Activated CD4-positive, alpha-beta T cell treated with anti-CD3 and anti-CD28 coated beads, Interleukin-2, Interleukin-4, amounts not matched to agents 100 ng/mL and 50 ng/mL, durations not matched to agents 16 hours and 8 hours (primary cell): ENCODE measurements around the gene DIAPH3.

Experiments used
- DNase-seq: peaks from one replicate; pipeline ENCODE4 v3.0.0-alpha.2; 2020; ENCODE audit warnings: low spot score

Gene DIAPH3

GRCh38 chr13:59861676-59862075, 302.1 kb downstream of the DIAPH3 start:
- no peak for DNase-seq

GRCh38 chr13:59856281-59856810, 307.4 kb downstream of the DIAPH3 start:
- DNase-seq = no peak

DNA sequence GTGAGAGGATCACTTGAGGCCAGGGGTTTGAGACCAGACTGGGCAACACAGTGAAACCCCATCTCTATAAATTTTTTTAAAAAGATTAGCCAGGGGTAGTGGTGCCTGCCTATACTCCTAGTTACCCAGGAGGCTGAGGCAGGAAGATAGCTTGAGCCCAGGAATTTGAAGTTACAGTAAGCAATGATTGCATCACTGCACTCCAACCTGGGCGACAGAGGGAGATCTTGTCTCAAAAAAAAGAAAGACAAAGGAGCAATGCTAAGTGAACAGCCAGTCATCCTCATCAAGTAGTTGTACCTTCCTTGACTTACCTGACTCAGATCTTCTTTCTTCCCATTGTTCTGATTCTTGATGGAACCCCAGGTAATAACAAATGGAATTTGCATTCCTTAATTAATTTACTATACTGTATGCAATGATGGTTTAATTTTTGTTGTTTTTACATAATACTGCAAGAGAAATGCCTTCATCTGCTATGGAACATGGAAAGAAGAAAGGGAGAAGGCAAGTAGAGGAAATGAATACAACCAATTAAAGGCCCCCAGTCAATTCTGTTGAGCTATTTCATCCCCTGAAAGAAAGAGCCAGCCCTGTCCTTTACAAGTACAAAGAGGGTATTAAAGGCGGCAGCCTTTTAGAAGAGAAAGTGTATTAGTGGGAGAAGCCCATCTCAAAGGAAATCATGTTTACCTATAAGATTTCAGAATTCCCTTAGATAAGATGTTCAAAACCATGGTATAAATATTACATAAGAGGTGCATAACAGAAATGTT, 316.7 kb downstream of the DIAPH3 start:
- no peak for DNase-seq

- DNase-seq = no peak
These were observed 320.7 kb downstream of the DIAPH3 start for GRCh38 chr13:59843040-59843439.

DNA sequence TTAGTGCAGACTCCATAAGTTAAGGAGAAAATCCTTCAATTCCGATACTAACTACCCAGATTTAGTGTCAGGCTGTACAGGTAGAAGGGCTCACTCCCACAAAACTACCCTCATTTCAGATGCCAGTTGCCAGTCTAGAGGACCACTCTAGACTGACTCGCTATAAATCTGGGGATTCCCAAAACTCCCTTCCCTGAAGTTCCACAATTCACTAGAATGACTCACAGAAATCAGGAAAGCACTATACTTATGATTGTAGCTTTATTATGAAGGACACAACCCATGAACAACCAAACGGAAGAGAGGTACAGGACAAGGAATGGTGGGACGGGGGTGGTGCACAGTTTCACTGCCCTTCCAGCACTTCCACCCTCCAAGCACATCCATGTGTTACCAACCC, 321.2 kb downstream of the DIAPH3 start:
- DNase-seq = no peak

DNA sequence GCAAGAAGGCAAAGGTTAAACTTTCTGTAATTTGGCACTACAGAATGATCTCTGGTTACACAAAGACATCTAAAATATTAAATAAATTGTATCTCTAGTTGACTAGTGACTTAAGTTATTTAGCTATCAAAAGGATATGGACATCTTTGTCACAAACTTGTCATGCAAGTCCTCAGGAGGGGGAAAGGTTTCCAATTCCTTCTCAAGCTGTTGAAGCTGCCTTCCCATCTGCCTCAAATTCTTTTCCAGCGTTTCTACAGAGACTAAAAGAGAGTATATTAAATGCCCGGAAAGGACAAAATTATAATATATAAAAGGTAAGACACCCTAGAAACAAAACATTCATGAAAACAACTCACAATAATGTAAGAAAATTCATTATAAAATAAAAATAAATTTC, 324.5 kb downstream of the DIAPH3 start:
- DNase-seq = no peak

DNA sequence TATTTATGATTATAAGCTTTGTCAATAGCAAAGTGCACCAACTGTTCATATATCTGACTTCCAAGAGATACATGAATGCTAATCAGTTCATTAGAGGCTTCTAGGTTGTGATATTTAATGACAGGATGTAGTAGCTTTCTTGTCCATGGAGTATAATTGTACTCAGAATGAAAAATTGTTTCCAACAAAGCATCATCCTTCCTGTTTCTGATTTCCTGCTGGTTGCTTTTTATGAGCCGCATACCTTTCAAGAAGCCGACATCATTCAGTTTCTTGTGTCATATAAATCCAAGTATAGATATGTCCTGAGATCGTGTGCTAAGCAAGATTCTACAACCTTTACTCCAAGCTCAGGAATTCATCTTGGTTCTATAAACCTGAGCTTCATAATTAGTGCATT, 326.6 kb downstream of the DIAPH3 start:
- DNase-seq = no peak

DNA sequence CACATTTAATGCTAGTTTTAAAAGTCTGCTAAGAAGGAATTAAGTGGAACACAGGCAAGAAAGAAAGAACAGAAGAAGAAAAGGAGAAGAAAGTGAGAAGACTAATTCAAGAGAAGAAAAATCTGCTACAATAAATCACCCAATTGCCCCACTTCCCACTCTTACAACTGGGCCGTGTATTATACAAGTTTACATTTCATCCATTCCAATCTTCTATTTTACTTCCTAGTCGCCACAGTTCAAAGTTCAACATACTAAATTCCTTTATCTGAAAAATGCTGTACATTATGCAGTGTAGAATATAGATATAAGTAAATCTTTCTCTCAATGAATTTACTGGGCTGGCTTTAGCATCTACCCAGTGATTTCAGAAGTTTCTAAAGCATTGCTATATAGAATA, 328.2 kb downstream of the DIAPH3 start:
- no peak for DNase-seq

DNA sequence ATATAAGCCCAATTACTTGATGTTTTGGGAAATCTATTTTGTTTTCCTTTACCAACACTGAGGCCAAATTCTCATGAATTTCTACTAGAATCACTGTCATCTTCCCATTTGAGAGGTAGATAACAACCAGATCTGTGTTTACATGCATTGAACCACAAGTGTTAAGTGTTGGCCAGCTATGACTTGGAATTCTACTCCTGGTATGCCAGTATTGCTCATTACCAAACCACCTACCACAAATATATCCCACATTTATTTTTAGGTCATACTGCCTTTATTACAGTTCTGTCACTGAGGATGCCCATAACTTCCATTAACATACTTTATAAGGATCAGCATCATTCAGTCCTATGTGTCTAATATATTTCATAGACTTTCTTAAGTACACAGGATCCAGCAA, 328.9 kb downstream of the DIAPH3 start:
- DNase-seq = no peak

DNA sequence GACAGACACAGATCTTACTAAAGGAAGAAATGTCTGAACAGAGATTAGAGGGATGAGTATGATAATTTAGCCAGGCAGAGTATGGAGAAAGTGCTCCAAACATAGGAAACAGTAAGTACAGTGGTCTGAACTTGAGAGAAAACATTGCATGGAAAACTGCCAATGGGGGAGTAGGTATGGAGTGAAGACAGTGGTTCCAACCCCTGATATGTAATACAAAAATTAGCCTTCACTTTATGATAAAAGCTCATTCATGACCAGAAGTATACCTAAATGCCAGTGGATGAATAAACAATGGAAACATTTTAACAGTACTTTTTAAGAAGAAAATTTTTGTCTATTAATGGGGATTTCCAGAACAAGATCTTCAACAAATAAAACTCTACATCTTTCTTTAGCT, 334.0 kb downstream of the DIAPH3 start:
- no peak for DNase-seq

- no peak for DNase-seq
These were observed 340.2 kb downstream of the DIAPH3 start for GRCh38 chr13:59823486-59823885.

DNA sequence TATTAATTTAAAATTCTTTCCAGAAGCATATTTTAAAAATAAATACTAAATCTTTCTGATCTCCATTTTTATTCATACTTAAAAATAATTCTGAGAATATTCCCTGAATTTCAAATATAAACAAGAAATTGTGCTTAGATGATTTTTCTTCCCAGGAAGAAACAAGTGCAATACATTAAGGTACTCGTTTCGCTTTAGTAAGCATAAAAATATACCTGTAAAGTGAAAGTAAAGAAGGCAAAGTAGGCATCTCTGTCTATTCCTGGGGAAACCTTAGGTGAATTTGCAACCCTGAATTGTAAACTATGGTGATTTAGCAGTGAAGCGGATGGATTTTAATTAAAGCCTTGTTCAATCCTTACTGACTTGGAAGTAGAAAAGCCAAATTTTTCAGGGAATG, 354.2 kb downstream of the DIAPH3 start:
- no peak for DNase-seq

DNA sequence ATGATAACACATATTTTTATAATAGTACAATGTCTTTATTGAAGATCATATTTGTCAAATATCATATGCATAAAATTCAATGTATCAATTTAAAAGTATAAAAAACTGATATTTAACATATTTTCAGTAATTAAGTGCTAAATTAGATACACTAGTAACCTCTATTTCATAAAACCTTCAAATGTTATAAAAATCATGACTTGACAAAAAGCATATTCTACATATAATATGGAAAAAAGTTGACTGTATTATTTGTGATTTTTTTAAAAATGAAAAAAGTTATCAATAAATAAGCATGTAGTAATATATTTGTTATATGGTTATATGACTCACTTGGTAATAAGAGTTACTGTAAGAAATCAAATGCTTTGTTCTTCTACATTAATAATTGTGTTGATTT, 356.9 kb downstream of the DIAPH3 start:
- no peak for DNase-seq

GRCh38 chr13:59801107-59801880, 362.4 kb downstream of the DIAPH3 start:
- DNase-seq = no peak

DNA sequence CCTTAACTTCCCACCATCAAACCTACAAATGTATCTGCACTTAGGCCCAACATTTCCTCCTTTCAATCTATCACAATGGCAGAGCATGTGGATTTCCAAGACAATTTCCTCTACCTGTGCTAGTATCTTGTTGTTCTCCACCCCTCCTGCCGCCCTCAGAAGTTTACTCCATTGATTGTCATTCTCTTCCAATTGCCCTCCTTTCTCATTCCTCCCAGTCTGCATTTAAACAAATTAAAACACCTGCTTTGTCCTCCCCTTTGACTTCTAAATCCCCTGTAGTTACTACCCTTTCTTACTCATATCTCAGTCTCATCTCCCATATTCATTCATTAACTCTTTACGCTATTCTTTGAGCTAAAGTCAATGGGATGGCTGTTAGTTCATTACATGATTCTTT, 370.6 kb downstream of the DIAPH3 start:
- DNase-seq = no peak

DNA sequence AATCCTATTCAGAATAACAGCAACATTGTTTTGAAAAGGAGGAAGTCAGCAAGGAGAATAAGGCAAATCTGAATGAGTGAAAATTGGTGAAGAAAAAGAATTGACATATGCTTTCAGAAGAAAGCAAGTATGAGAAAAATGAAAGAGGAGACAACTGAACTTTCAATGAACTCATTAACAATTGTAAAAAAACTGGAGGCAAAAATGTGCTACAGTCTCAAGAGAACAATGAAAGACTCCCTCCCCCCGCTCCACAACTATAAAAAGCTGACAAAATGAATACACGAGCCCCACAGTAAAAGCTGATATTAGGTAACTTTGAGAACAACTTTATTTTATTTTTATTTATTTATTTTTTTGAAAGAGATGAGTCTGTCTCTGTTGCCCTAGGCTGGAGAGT, 373.1 kb downstream of the DIAPH3 start:
- DNase-seq = no peak

GRCh38 chr13:59789558-59789957, 374.2 kb downstream of the DIAPH3 start:
- DNase-seq = no peak

- DNase-seq = no peak
These were observed 376.0 kb downstream of the DIAPH3 start for GRCh38 chr13:59787679-59788078.

GRCh38 chr13:59782696-59783095, 381.0 kb downstream of the DIAPH3 start:
- no peak for DNase-seq

- DNase-seq = no peak
These were observed 383.7 kb downstream of the DIAPH3 start for GRCh38 chr13:59780058-59780457.

GRCh38 chr13:59776924-59777690, 386.6 kb downstream of the DIAPH3 start:
- DNase-seq = peak; percentile 11

GRCh38 chr13:59774491-59774971, 389.2 kb downstream of the DIAPH3 start:
- no peak for DNase-seq
